ENCODE results near the gene UBE2G1. TPM values are rescaled to one million over a fixed set of nuclear protein-coding genes. Genes with fewer than 3 reads are reported as not detected.

The UBE2G1 gene
- total and polyA plus RNA-seq, 4 experiments from 2014 or later = 56.9 to 69.4 (median 62.0) TPM

DNA sequence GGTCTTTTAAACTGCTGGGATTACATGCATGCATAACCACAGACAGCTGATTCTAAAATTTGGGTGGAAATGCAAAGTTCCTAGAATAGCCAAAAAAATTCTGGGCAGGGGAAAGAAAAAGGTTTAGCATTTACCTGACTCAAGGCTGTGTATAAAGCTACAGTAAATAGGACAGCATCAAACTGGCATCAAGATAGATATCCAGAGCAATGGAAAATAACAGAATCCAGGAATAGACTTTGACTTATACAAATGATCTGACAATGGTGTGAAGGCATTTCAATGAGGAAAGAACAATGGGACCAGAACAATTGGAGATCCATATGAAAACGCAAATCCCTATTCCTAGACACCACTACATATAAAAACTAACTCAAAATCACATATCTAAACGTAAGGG lies 115.6 kb downstream of the UBE2G1 start:
- Mint-ChIP-seq H3K4me3 (peak overlapping the region in 1 of 8 donors; percentile 21), H3K27me3 (no peaks in the 10 kb centered on the region), H3K4me1 (peaks cover 33 to 79% (median 57%) of the 10 kb centered on the region in 4 donors), H3K9me3 (no peaks in the 10 kb centered on the region), H3K36me3 (peaks cover 12 to 19% of the 10 kb centered on the region in 2 donors), H3K27ac (peak overlapping the region in 1 of 7 donors; percentile 37)
- Histone ChIP-seq H3K27ac (ENCODE audit: low read depth, low read length) (no peak overlapping the region), H3K36me3 (ENCODE audit: insufficient read depth, low read length) (peaks cover 10% of the 10 kb centered on the region), H3K9me3 (ENCODE audit: control insufficient read depth in 1 of 2, low read length in 2 of 2) (no peaks in the 10 kb centered on the region), H3K4me1 (ENCODE audit: insufficient read depth, low read length) (peaks cover 50% of the 10 kb centered on the region), H3K27me3 (ENCODE audit: insufficient read depth, low read length) (no peaks in the 10 kb centered on the region), H3K4me3 (ENCODE audit: low read length in 2 of 2) (no peak overlapping the region)
- DNase-seq = no peak
- ChIA-PET CTCF (ENCODE audit: partially characterized antibody) (interaction anchor here (1.0 to 6.4 kb wide), 7 partner anchors 10 to 168 kb away, joined by 3 to 36 read pairs (median 12); no protein-coding TSS in a partner anchor), POLR2A (ENCODE audit: partially characterized antibody) (interaction anchor here (1.4 kb wide), 1 partner anchor 13 kb away, joined by 5 read pairs; the partner anchor contains the start of gene ANKFY1)
- intact Hi-C loops (cut with micrococcal nuclease) = no loop called here

DNA sequence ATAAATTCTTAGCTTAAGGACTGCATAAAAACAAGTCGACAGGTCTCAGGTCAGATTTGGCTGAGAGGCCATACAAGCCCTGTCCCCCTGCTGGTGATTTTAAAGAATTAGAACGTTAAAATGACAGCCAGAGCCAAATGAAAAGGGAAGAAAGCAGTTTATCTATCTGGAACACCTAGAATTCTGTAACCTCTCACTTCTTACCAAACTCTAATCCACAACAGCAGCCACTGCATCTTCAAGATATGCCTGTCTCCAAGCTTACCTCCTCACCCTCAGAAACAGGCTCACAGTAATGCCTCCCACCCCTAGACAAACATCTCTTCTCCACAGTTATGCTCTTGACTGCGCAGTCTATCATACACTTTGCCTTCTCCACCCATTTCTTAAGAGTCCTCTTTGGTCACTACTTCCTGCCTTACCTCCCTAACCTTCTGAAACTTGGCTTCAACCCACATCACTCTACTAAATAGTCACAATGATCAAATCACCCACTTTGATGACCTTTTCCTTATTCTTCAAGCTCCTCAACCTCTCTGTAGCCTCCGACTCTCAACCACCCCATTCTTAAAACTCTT lies 116.9 kb downstream of the UBE2G1 start:
- H3K27me3 ChIP-seq (ENCODE audit: insufficient read depth, low read length) = no peaks in the 10 kb centered on the region
- Mint-ChIP-seq H3K4me1 (peaks cover 34 to 73% (median 56%) of the 10 kb centered on the region in 4 donors), H3K9me3 (no peaks in the 10 kb centered on the region), H3K27me3 (no peaks in the 10 kb centered on the region), H3K36me3 (peaks cover 12 to 19% of the 10 kb centered on the region in 2 donors), H3K4me3 (peak overlapping the region in 1 of 8 donors; percentile 2), H3K27ac (peak overlapping the region in 6 of 7 donors; percentile 1 to 82 (median 28))
- H3K9me3 ChIP-seq (ENCODE audit: control insufficient read depth in 1 of 2, low read length in 2 of 2) = no peaks in the 10 kb centered on the region
- peak in 2 of 5 donors; percentile 19 to 20 for DNase-seq
- CTCF ChIA-PET (ENCODE audit: partially characterized antibody) = interaction anchor here (0.7 to 6.4 kb wide), 8 partner anchors 9 to 171 kb away, joined by 3 to 36 read pairs (median 8); no protein-coding TSS in a partner anchor
- peaks cover 50% of the 10 kb centered on the region for H3K4me1 ChIP-seq (ENCODE audit: insufficient read depth, low read length)
- POLR2A ChIA-PET (ENCODE audit: partially characterized antibody) = no interaction called here
- no peak overlapping the region for H3K27ac ChIP-seq (ENCODE audit: low read depth, low read length)
- intact Hi-C loops (cut with micrococcal nuclease) = no loop called here
- H3K36me3 ChIP-seq (ENCODE audit: insufficient read depth, low read length) = peaks cover 10% of the 10 kb centered on the region
- no peak overlapping the region for H3K4me3 ChIP-seq (ENCODE audit: low read length in 2 of 2)

DNA sequence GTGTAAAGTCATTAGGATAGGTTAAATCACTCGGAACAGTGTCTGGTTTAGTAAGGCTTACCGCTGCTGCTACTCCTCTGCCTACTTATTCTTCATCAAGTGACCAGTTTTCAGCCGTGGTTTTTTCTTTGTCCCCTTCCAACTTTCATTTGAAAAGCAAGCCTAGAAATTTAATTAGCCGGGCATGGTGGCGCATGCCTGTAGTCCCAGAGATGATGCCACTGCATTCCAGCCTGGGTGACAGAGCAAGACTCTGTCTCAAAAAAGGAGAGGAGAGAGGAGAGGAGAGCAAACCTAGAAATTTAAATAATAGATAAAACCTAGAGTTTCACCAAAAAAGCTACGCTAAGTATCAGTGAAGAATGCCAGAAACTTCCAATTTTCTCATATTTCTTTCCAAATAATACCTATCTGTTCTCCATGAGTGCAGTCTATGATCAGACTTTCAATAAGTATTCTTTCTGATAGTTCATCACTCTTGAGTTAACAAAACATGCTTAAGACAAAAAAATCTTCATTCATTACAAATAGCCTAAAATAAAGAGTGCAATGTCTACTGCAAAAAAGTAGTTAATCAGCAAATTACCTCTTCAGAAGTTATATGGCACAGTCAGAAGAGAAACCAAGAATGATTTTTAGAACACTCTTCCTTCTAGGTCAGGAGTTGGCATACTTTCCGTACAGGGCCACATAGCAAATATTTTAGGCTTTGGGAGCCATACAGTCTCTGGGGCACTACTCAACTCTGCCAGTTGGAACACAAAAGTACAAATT lies 117.8 kb downstream of the UBE2G1 start:
- Histone ChIP-seq H3K36me3 (ENCODE audit: insufficient read depth, low read length) (peaks cover 10% of the 10 kb centered on the region), H3K4me1 (ENCODE audit: insufficient read depth, low read length) (peaks cover 50% of the 10 kb centered on the region), H3K9me3 (ENCODE audit: control insufficient read depth in 1 of 2, low read length in 2 of 2) (no peaks in the 10 kb centered on the region), H3K27me3 (ENCODE audit: insufficient read depth, low read length) (no peaks in the 10 kb centered on the region), H3K4me3 (ENCODE audit: low read length in 2 of 2) (no peak overlapping the region), H3K27ac (ENCODE audit: low read depth, low read length) (no peak overlapping the region)
- Mint-ChIP-seq H3K27me3 (no peaks in the 10 kb centered on the region), H3K36me3 (peaks cover 12 to 22% of the 10 kb centered on the region in 2 donors), H3K4me3 (no peak overlapping the region), H3K4me1 (peaks cover 34 to 72% (median 55%) of the 10 kb centered on the region in 4 donors), H3K27ac (peak overlapping the region in 3 of 7 donors; percentile 37 to 65 (median 37)), H3K9me3 (no peaks in the 10 kb centered on the region)
- ChIA-PET POLR2A (ENCODE audit: partially characterized antibody) (no interaction called here), CTCF (ENCODE audit: partially characterized antibody) (interaction anchor here (0.7 to 6.4 kb wide), 7 partner anchors 8 to 172 kb away, joined by 3 to 36 read pairs (median 5); no protein-coding TSS in a partner anchor)
- DNase-seq = no peak
- intact Hi-C loops (cut with micrococcal nuclease) = no loop called here

DNA sequence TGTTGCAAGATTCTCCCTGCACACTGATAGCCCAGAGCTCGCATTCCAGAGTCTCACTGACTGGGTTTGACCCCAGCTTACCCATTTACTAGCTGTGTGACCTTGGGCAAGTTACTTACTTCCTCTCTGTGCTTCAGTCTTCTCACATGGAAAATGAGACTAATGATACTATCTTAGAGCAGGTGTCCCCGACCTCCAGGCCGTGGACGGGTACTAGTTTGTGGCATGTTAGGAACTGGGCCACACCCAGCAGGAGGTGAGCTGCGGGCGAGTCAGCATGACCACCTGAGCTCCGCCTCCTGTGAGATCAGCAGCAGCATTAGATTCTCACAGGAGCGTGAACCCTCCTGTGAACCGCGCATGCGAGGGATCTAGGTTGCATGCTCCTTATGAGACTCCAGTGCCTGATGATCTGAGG lies 118.5 kb downstream of the UBE2G1 start:
- no peaks in the 10 kb centered on the region for H3K27me3 Mint-ChIP-seq
- Histone ChIP-seq H3K9me3 (ENCODE audit: control insufficient read depth in 1 of 2, low read length in 2 of 2) (no peaks in the 10 kb centered on the region), H3K4me3 (ENCODE audit: low read length in 2 of 2) (no peak overlapping the region), H3K4me1 (ENCODE audit: insufficient read depth, low read length) (peaks cover 50% of the 10 kb centered on the region), H3K27ac (ENCODE audit: low read depth, low read length) (no peak overlapping the region), H3K27me3 (ENCODE audit: insufficient read depth, low read length) (no peaks in the 10 kb centered on the region), H3K36me3 (ENCODE audit: insufficient read depth, low read length) (peaks cover 10% of the 10 kb centered on the region)
- intact Hi-C loops (cut with micrococcal nuclease) = no loop called here
- H3K27ac Mint-ChIP-seq = peak overlapping the region in 3 of 7 donors; percentile 37 to 65 (median 37)
- peaks cover 30 to 67% (median 49%) of the 10 kb centered on the region in 4 donors for H3K4me1 Mint-ChIP-seq
- ChIA-PET POLR2A (ENCODE audit: partially characterized antibody) (no interaction called here), CTCF (ENCODE audit: partially characterized antibody) (interaction anchor here (1.2 to 6.4 kb wide), 6 partner anchors 9 to 32 kb away, joined by 3 to 34 read pairs (median 4); no protein-coding TSS in a partner anchor)
- no peaks in the 10 kb centered on the region for H3K9me3 Mint-ChIP-seq
- peaks cover 9 to 22% of the 10 kb centered on the region in 2 donors for H3K36me3 Mint-ChIP-seq
- no peak for DNase-seq
- H3K4me3 Mint-ChIP-seq = no peak overlapping the region

DNA sequence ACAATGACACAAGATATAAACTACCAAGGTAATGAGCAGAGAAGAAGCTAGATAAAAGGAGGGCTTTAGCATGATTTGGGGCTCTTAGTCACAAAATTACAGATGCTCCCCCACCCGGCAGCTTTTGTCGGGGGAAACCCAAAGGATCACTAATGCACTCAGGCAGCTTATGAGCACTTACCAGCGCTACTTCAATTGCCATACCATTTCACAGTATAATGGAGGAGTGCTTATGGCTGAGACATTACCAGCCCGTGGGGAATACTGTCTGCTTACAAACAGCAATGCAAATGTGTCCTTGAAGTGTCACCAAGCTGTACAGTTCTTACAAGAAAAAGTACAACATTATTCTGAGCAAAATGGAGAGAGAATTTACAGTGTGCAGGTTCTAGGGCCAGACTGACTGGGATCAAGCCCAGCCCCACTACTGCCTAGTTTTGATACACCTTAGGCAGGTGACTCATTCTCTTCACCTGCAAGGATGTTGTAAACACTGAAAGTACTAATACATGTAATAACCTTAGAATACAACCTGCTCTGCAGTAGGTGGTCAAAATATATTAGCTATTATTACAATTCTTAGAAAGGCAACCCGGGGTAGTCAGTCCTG lies 119.0 kb downstream of the UBE2G1 start:
- Mint-ChIP-seq H3K9me3 (no peaks in the 10 kb centered on the region), H3K27me3 (no peaks in the 10 kb centered on the region), H3K27ac (peak overlapping the region in 1 of 7 donors; percentile 32), H3K4me3 (no peak overlapping the region), H3K36me3 (peaks cover 9 to 23% of the 10 kb centered on the region in 2 donors), H3K4me1 (peaks cover 30 to 63% (median 45%) of the 10 kb centered on the region in 4 donors)
- H3K9me3 ChIP-seq (ENCODE audit: control insufficient read depth in 1 of 2, low read length in 2 of 2) = no peaks in the 10 kb centered on the region
- intact Hi-C loops (cut with micrococcal nuclease) = no loop called here
- peaks cover 13% of the 10 kb centered on the region for H3K36me3 ChIP-seq (ENCODE audit: insufficient read depth, low read length)
- no peak overlapping the region for H3K4me3 ChIP-seq (ENCODE audit: low read length in 2 of 2)
- DNase-seq = no peak
- CTCF ChIA-PET (ENCODE audit: partially characterized antibody) = interaction anchor here (1.2 to 6.4 kb wide), 6 partner anchors 9 to 32 kb away, joined by 3 to 34 read pairs (median 4); no protein-coding TSS in a partner anchor
- H3K27me3 ChIP-seq (ENCODE audit: insufficient read depth, low read length) = no peaks in the 10 kb centered on the region
- peaks cover 50% of the 10 kb centered on the region for H3K4me1 ChIP-seq (ENCODE audit: insufficient read depth, low read length)
- POLR2A ChIA-PET (ENCODE audit: partially characterized antibody) = no interaction called here
- no peak overlapping the region for H3K27ac ChIP-seq (ENCODE audit: low read depth, low read length)

DNA sequence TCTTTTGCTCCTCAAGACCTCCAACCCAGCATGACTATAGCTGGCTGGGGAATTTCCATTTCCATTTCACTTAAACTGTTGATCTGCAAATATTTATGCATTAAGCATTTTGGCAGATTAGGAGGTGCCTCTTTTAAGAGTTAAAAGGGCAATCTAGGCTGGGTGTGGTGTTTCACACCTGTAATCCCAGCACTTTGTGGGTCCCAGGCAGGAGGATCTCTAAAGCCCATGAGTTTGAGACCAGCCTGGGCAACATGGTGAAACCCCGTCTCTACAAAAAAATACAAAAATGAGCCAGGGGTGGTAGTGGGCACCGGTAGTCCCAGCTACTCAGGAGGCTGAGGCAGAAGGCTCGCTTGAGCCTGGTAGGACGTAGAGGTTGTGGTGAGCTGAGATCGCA lies 119.8 kb downstream of the UBE2G1 start:
- H3K9me3 ChIP-seq (ENCODE audit: control insufficient read depth in 1 of 2, low read length in 2 of 2) = no peaks in the 10 kb centered on the region
- H3K4me1 Mint-ChIP-seq = peaks cover 28 to 57% (median 41%) of the 10 kb centered on the region in 4 donors

More for the DNA sequence above, 119.8 kb downstream of the UBE2G1 start:
- H3K36me3 ChIP-seq (ENCODE audit: insufficient read depth, low read length) = peaks cover 19% of the 10 kb centered on the region
- intact Hi-C loops (cut with micrococcal nuclease) = no loop called here
- no peak overlapping the region for H3K4me3 ChIP-seq (ENCODE audit: low read length in 2 of 2)
- H3K27me3 ChIP-seq (ENCODE audit: insufficient read depth, low read length) = no peaks in the 10 kb centered on the region
- H3K27me3 Mint-ChIP-seq = no peaks in the 10 kb centered on the region
- peaks cover 45% of the 10 kb centered on the region for H3K4me1 ChIP-seq (ENCODE audit: insufficient read depth, low read length)
- CTCF ChIA-PET (ENCODE audit: partially characterized antibody) = interaction anchor here (1.0 to 6.4 kb wide), 5 partner anchors 8 to 31 kb away, joined by 3 to 34 read pairs (median 4); no protein-coding TSS in a partner anchor
- H3K27ac ChIP-seq (ENCODE audit: low read depth, low read length) = no peak overlapping the region
- H3K9me3 Mint-ChIP-seq = no peaks in the 10 kb centered on the region
- H3K4me3 Mint-ChIP-seq = peak overlapping the region in 1 of 8 donors; percentile 29
- peak overlapping the region in 3 of 7 donors; percentile 5 to 67 (median 46) for H3K27ac Mint-ChIP-seq
- peaks cover 15 to 28% of the 10 kb centered on the region in 2 donors for H3K36me3 Mint-ChIP-seq
- no peak for DNase-seq
- POLR2A ChIA-PET (ENCODE audit: partially characterized antibody) = no interaction called here

Measured in CD4-positive, alpha-beta memory T cell (primary cell).